GM18499 (cell line): ENCODE measurements around the gene KLK15.
"Not testable (repeated sequence)": the region's sequence is repeated elsewhere in the genome, so short reads cannot be mapped to it uniquely, and the experiment has no call there.

Experiments
- ATAC-seq: cut with Tn5 transposase; IDR thresholded peaks from one replicate; pipeline ENCODE4 v1.9.1; 2021; ENCODE audit warnings: moderate number of reproducible peaks; ENCODE audit not compliant: insufficient read depth, unreplicated experiment

The KLK15 gene

GRCh38 chr19:50822661-50823208, 10.6 kb downstream of the KLK15 start:
- ATAC-seq = no peak

DNA sequence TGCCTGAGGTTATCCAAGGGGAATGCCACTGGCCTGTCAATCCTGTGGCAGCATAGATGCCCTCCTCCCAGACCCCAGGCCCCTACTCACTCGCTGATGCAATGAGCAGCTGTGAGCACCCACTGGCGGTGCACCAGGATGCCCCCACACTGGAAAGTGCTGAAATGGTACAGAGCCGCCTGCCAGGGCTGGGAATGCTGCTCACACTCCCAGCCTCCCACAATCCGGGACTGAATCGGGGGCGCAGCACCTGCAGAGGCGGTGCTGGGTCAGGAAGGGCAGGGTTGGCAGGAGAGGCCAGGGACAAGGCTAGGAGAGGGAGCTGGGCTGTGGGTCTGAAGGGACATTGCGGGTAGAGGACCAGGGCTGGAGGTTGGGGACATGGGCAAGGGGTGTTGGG, 11.8 kb downstream of the KLK15 start:
- ATAC-seq = no peak

DNA sequence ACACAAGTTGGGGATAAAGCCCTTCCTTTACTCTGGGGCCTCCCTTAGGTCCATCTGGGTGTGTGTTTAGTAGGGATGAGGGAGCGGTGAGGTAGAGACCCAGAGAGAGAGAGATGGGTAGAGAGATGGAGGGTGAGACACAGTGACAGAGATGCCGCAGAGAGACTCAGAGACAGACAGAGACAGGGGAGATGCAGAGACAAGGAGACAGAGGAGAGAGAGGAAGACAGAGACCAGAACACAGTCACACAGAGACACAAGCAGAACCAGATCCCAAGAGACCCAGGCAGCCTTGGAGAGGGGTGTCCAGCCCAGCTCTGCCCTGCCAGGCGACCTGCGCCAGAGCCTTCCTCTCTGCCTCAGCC, 12.1 kb downstream of the KLK15 start:
- ATAC-seq = no peak

DNA sequence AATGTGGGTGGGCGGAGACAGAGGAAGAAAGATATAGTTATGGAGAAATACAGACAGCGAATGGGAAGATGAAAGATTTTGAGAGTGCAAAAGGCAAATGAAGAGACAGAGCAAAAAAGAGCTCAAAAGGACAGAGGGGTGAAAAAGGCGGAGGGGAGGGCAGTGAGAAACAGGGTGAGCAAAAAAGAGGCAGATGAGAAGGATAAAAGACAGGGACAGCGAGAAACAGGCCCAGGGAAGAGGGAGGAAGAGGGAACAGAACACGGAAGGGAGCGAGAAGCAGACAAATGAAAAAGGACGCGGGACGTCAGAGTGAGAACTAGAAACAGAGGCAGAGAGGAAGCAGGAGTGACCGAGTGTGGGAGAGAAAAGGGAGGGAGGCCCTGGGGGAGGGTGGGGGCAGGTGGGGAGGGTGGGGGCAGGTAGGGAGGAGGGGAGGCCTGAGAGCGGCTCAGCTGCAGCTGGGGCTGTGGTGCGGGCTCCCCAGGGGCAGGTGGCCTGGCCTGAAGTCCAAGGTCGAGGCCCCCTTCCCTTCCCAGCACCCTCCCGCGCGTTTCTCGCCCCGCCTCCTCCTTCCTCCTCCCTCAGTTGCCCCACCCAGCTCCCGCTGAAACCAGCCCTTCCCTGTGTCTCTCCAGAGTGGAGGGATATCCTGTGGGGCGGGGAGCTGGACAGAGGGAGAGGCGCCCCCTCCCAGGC, 12.7 kb downstream of the KLK15 start:
- ATAC-seq = no peak

GRCh38 chr19:50820086-50820485, 13.3 kb downstream of the KLK15 start:
- no peak for ATAC-seq

DNA sequence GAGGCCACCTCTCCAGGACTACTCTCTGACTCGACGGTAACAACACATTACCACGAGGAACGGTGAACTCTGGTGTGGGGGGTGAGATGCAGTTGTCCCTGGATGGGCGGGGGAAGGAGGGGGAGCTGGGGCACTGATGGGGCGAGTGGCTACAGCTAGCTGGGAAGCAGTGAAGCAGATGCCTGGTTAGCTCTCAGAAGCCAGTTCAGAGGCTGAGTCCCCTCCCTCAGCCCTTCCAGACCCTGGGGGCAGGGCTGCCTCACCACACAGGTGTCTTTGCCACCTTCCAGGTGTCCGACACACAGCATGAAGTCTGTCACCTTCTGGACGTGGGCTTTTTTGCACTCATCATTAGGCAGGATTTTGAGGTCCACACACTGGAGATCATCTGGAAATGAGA, 13.7 kb downstream of the KLK15 start:
- ATAC-seq = no peak

GRCh38 chr19:50818859-50819472, 14.4 kb downstream of the KLK15 start:
- ATAC-seq = no peak

DNA sequence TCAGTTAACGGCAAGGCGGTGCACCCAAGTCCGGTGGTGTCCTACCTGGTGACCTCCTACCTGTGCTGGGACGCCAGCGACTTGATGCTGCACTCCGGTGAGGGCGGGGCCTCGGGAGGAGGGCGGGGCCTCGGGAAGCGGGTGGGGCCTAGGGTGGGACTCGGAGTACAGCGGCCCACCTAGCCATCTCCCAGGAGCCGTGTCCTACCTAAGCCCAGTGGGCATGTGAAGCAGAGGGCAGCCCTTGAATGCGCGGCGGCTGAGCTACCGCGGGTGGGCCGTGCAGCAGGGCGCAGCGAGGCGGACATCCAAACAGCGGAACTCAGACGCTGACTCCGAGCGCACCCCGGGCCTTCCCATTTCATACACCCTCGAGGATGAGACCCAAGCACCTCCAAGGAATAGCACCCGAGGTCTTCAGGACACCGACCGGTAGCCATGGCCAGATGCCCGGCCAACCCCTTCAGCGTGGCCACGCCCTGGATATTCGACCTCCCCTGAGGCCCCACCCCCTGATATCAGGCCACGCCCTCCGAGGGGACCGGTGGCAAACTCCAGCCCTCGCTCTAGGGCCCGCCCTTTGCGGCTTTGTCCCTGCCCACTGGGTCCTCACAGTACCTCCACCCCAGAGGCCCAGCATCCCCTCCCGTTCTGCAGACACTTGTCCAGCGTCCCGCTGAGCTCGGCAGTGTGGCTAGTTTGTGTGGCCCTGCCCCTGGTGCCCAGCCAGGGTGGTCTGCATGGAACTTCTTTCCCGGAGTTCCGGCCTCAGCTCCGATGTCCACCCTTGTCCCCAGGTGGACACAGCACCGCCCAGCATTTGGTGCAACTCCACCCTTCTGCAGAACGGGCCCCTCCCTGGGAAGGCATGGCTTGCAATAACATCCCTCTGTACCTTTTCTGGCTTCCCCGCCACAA, 15.2 kb downstream of the KLK15 start:
- ATAC-seq = peak; percentile 28

DNA sequence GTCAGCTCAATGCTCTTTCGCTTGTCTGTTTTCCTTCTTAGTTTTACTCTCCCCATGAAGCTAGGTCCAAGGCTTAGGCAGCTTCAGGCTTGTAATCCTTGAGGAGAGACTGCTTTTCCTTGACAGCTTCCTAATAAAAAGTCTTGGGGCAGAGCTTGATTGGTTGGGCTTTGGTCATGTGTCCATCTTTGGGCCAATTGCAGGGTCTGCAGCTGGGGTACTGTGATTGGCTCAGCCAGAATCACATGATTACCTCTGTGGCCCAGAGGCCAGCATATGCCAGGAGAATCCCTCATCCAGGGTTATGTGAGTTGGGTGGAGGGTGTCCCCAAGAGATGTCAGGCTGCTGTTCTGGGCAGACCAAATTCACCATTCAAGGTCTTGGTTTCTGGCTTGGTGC, 17.9 kb downstream of the KLK15 start:
- no peak for ATAC-seq

DNA sequence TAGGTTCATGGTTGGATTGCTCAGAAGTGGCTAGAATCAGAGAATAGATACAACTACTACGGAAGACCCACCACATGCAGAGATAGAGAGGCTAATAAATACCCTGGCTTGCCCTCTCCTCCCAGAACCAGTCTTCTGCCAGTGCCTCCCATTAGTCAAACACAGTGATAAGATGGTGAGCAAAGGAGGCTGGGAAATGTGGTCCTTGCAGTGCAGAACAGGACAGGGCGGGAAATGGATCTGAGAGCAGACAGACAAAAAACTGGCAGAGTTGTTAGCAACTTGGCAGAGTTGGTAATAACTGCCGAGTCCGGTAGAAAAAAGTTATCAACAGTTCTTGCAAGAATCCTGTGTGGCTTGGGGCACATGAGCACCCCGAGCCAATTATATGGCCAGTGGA, 18.5 kb downstream of the KLK15 start:
- ATAC-seq = no peak

DNA sequence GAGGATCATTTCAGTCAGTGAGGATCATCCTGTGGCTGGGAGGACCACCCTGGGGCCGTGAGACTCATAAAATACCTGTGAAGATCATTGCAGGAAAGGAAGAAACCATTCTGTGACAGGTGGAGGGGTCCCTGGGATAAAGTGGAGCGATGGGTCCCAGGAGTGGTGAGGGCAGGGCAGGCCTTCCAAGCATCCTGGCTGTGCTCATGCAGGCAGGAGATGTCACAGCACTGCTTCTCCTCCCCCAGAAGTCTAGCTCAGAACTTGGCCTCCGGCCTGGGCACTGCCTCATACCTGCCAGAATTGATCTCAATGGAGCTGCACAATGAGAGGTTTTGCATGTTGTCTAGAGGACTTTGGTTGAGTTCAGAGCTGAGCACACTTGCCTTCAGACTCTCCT, 20.9 kb downstream of the KLK15 start:
- ATAC-seq = no peak

GRCh38 chr19:50811622-50812238, 21.6 kb downstream of the KLK15 start:
- ATAC-seq = not testable (repeated sequence)

GRCh38 chr19:50808856-50809255, 24.5 kb downstream of the KLK15 start:
- no peak for ATAC-seq

DNA sequence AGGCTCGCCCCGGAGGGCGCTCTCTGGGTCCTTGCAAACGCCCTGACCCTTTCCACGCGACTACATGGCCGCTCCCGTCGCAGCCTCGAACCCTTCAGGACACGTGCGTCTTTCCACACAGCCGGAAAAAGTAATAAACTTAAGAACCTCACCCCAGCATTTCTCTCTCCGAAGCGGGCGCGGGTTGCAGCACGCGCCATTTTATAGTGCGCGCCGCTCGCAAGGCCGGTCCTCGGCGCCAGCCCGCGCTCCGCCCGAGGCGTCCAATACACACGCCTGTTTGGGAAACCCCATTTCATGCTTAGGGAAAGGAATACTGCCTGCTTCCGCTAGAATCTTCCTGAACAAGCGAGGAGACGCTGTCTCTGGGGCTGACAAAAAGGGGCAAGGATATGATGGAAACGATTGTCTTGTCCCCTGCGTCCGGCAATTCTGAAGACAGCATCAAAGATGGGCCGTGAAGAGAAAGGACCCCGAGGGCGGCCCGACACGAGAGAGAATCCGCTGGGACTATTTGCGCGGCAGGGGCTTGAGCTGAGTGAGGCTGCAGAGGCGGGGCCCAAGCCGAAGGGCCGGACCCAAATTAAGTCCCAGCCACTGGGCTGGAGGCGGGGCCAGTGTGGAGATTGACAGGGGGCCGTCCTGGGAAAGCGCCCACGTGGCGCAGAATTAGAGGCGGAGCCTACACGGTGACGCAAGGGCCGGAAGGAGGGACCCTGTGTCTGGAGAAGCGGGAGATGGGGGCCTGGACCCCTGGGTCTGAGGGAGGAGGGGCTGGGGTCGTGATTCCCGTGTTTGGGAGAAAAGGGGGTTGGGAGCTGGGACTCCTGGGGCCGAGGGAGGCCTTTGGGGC, 28.7 kb downstream of the KLK15 start:
- ATAC-seq = peak; percentile 66

DNA sequence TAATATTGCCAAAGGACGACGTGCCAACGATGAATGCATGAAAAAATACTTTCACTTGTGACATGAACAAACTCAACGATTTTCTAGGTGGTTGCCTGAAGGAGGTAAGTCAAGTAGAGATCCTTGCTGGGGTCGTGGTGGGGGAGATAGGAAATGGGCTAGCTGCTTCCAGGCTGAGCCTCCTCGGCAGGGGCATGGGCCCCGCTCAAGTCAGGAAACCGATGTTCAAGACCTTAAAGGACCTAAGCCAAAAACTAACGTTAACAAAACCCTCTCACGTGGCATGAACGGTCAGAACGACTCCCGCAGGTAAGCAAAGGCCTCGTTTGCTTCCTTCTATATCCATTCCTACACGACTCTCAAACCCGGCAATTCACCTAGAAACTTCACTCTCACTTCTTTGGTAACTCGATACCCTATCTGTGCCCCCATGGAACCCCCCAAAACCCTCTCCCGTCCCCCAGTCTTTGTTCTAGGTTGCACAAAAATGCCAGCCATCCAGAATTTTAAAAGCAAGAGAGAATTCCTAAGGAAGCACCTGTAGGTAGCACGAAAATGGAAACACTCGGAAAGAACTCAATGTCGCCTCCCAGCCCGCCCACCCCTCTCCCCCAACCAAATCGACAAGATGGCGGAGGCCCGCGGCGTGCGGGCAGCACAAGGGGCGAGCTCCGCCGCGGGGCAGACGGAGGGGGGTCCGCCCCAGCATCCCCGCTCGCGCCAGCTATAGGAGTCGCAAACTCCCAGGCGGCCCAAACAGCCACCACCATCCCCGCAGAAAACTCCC, 29.5 kb downstream of the KLK15 start:
- ATAC-seq = no peak

GRCh38 chr19:50801107-50801506, 32.3 kb downstream of the KLK15 start:
- ATAC-seq = no peak

GRCh38 chr19:50799547-50799851, 33.9 kb downstream of the KLK15 start:
- ATAC-seq = no peak

- no peak for ATAC-seq
Observed at GRCh38 chr19:50798659-50799546, 34.5 kb downstream of the KLK15 start.
